Islet precursor cell (in vitro differentiated cells): ENCODE data around the gene SPSB4.

Experiments used
- DNase-seq: peaks from one replicate; pipeline ENCODE4 v3.0.0-alpha.2; 2018

Gene SPSB4

GRCh38 chr3:141055136-141055535 is 4.0 kb downstream of the SPSB4 start:
- DNase-seq: no peak

DNA sequence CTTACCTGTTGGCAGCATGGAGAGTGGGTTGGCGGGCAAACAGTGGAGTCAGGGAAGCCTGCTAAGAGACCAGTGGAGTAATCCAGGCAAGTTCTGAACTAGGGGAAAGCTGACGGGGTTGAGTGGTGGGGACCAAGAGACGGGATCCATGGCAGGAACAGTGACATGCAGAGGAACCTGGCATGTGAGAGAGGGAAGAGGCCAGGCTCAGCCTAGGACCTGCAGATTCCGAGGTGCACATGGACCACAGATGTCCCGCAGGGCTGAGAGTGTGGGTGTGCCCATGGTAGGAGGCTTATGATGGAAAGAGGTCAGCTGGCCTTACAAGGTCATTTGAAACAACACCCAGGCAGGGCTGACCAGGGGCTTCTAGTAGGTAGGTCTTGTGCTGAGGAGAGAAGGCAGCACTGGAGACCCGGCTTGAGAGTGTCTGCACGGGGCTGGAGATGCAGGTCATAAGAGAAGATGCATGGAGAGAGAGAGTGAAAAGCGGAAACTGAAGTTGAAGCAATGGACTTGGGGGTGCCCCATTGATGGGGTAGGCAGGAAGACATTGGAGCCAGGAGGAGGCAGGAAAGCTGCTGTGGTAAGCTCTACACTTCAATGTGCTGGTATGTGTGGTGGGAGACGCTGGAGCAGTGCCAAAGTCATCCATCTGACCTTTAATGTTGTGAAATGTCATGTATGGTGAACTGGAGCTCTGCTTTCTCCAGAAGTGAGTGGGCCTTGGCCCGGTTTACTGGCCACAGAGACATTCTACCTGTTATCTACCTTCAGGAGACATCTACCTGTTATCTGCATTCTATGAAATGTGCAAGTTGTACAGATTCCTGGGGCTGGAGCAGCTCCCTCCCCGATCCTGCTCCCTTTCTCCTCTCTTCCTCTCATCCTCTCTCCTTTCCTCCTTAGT is 4.6 kb downstream of the SPSB4 start:
- DNase-seq: no peak

GRCh38 chr3:141056751-141057171 is 5.6 kb downstream of the SPSB4 start:
- no peak for DNase-seq

- no peak for DNase-seq
Observed at GRCh38 chr3:141057436-141057835, 6.3 kb downstream of the SPSB4 start.

- DNase-seq: no peak
Observed at GRCh38 chr3:141057946-141058800, 7.0 kb downstream of the SPSB4 start.

DNA sequence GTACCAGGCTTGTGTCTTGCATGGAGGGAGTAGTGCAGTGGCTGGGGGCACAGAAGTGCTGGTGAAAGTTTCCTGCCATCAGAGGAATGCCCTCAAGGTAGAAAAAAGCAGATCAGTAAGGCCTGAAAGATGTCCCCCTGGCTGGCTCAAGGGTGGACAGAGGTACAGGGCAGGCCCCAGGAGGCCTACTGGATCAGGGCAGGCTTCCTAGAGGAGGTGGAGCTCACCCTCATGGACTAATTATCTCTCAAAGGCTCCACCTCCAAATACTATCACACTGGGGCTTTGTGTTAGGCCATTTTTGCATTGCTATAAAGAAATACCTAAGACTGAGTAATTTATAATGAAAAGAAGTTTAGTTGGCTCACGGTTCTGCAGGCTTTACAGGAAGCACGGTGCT is 7.8 kb downstream of the SPSB4 start:
- DNase-seq: no peak

GRCh38 chr3:141059816-141060215 is 8.7 kb downstream of the SPSB4 start:
- DNase-seq: no peak

GRCh38 chr3:141060327-141060726 is 9.2 kb downstream of the SPSB4 start:
- DNase-seq: no peak

- DNase-seq: peak; percentile 58
Observed at GRCh38 chr3:141063831-141064230, 12.7 kb downstream of the SPSB4 start.

- DNase-seq: peak; percentile 37
Observed at GRCh38 chr3:141064255-141064926, 13.2 kb downstream of the SPSB4 start.

DNA sequence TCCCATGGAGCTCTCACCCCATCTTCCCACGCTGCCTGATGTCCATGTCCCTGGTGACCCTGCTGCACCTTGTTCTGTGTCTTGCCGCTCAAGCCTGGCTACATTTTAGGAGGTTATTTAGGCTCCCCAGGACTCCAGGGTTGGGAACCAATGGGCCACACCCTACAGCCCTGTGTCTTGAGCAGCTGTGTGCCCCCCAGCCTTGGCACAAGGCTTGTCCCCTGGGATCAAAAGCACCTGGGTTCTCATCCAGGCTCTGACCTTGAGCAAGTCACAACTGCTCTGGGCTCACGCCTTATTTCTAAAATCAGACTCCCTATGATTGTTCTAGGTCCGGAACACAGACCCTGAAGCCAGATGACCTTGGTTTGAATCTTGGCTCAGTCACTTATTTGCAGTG is 14.1 kb downstream of the SPSB4 start:
- DNase-seq: no peak

DNA sequence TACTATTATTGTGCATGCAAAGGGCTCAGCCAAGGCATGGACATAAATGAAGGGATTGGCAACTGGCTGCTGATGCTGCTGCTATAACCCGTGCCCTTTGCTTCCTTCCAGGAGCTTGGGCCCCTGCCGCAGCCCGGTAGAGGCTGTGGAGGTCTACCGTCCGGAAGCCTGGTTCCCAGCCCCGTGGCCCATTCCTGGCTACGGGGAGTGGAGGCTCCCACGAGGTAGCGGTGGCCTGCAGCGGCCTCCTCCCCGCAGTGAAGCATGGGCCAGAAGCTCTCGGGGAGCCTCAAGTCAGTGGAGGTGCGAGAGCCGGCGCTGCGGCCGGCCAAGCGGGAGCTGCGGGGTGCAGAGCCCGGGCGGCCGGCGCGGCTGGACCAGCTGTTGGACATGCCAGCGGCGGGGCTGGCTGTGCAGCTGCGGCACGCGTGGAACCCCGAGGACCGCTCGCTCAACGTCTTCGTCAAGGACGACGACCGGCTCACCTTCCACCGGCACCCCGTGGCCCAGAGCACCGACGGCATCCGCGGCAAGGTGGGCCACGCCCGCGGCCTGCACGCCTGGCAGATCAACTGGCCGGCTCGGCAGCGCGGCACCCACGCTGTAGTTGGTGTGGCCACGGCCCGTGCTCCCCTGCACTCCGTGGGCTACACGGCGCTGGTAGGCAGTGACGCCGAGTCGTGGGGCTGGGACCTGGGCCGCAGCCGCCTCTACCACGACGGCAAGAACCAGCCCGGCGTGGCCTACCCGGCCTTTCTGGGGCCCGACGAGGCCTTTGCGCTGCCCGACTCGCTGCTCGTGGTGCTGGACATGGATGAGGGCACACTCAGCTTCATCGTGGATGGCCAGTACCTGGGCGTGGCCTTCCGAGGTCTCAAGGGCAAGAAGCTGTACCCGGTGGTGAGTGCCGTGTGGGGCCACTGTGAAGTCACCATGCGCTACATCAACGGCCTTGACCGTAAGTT is 15.0 kb downstream of the SPSB4 start:
- DNase-seq: no peak

GRCh38 chr3:141067206-141067974 is 16.2 kb downstream of the SPSB4 start:
- DNase-seq: peak; percentile 32

GRCh38 chr3:141070229-141070628 is 19.1 kb downstream of the SPSB4 start:
- no peak for DNase-seq

DNA sequence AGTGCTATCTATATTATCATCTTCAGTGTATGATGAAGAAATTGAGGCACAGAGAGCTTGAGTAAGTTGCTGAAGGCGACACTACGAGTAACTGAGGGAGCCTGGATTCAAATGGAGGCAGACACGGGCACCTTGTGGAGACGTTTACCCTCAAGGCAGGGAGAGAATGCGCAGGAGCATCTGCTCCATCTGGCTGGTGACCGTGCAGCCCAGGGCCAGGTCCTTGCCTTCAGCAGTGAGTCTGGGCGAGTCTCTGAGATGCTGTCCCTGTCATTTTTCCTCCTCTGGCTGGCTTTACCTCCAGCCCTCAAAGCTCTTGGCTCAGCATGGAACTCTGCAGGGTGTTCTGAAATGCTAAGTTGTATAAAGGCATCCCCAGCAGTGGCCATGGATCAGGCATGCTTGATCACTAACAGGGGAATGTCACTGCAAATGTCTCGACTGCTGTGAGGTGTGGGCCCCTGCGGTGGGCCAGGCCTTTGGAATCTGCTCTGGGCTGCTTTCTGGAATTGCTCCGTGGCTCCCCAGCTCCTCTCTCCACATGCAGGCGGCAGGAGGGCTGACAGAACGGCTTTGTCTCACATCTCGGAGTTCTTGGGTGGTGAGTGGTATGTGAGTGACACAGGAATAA is 19.7 kb downstream of the SPSB4 start:
- DNase-seq: peak; percentile 94

- no peak for DNase-seq
Observed at GRCh38 chr3:141071681-141072260, 20.6 kb downstream of the SPSB4 start.

DNA sequence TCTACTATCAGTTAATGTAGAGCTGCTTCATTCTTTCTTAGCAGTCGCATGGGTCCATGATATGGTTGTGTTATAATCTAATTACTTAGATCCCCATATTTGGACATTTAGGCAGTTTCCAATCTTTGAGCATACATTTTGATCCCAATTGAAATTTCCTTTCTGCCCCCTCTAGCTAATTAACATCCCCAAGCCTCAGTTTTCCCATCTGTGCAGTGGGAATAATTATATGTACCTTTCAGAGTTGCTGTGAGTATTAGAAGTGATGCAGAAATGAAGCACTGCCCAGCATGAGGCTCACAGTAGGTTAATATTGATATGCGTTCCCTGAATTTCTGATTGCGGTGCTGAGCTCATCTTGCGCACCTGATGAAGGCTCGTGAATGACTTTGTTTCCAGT is 21.8 kb downstream of the SPSB4 start:
- DNase-seq: no peak

DNA sequence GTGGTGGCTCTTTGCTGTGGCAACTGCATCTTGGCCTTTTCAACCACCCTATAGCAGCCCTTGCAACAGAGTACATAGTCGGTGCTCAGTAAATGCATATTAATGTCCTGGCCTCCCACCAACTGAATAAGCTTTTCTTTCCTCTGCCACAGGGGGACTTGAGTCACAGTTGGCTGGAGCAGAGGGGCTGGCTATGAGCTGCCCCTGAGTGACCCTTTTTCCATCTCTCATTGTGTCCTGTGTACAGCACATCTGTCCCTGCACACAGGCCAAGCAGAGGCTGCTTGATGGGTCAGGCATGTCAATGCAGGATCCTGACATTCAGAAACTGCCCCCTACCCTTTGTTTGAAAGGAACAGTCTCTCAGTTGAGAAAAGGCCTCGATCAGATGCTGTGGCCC is 22.4 kb downstream of the SPSB4 start:
- DNase-seq: peak; percentile 47

- DNase-seq: peak; percentile 51
Observed at GRCh38 chr3:141074529-141074928, 23.4 kb downstream of the SPSB4 start.

GRCh38 chr3:141076036-141076773 is 25.1 kb downstream of the SPSB4 start:
- peak; percentile 65 for DNase-seq
